K562 (cell line): Measurements from ENCODE around the gene SPATS2L. TPM values are rescaled to one million over a fixed set of nuclear protein-coding genes. Genes with fewer than 3 reads are reported as not detected.

Source experiments
- ATAC-seq: fragments of 200-7000 bp; cut with Tn5 transposase; 3 replicates; pipeline ENCODE4 v1.9.1; 2020; ENCODE audit warnings: moderate library complexity
- BruUV-seq: library from RNA; stranded (reverse); fragments of 400-500 nt; replicated peaks from 2 replicates; lab custom pipeline; 2021; lab: Mats Ljungman, UMichigan
- CTCF ChIA-PET: fragments of 300-600 bp; formaldehyde crosslinking; extraction: SDS; loops from one replicate; lab custom pipeline; 2021; ENCODE audit warnings: low intra/inter-chr PET ratio; lab: Yijun Ruan, JAX
- POLR2A ChIA-PET: fragments of 300-600, 350-650 bp; sonication (Branson Sonifier 250); formaldehyde crosslinking; extraction: SDS; loops from one replicate; lab custom pipeline; 2021; ENCODE audit warnings: antibody characterized with exemption, inconsistent platforms; lab: Yijun Ruan, JAX
- DNase-seq, 4 experiments: peaks; one replicate each; pipeline versions ENCODE4 v3.0.0 to v3.0.0-alpha.2; 2011 to 2018; ENCODE audit warnings: low spot score in 3 of 4, mixed read lengths in 3 of 4; ENCODE audit errors: extremely low read depth in 1 of 4
- FAIRE-seq: peaks from 2 replicates; lab custom pipeline; 2011; peaks lifted over from hg19 to GRCh38; lab: Jason Lieb, UNC
- H2AFZ ChIP-seq: 2 replicates; pipeline ENCODE4 v1.6.0; 2011; ENCODE audit warnings: low read depth, low read length, control low read depth, inconsistent platforms
- H3K27ac ChIP-seq: fragments of 200-600 bp; 3 replicates; pipeline ENCODE4 v1.8.0; 2011; ENCODE audit warnings: low read depth, mild to moderate bottlenecking, control low read depth, inconsistent platforms, low read length, moderate library complexity, mixed read lengths; ENCODE audit errors: extremely low read depth
- H3K27me3 ChIP-seq, 2 experiments: fragments of 300-600 bp in 1 of 2; 2 replicates in 1 of 2; 3 replicates in 1 of 2; pipeline versions ENCODE4 v1.6.0 to v1.8.0; 2011; ENCODE audit warnings: inconsistent platforms in 2 of 2, low read length in 2 of 2, mild to moderate bottlenecking in 1 of 2, mixed read lengths in 1 of 2, moderate library complexity in 1 of 2; ENCODE audit not compliant: control insufficient read depth in 2 of 2, insufficient read depth in 2 of 2
- H3K36me3 ChIP-seq: fragments of 300-600 bp; 3 replicates; pipeline ENCODE4 v1.8.0; 2011; ENCODE audit warnings: mild to moderate bottlenecking, low read length, inconsistent platforms; ENCODE audit not compliant: control insufficient read depth, insufficient read depth
- H3K4me1 ChIP-seq, 2 experiments: fragments of 200-600 bp in 1 of 2; replicated peaks in 1 of 2; 2 replicates in 1 of 2; 3 replicates in 1 of 2; pipeline versions ENCODE4 v1.5.1 to v1.8.0; 2011; ENCODE audit warnings: inconsistent platforms in 2 of 2, low read length in 2 of 2, mild to moderate bottlenecking in 1 of 2, mixed read lengths in 1 of 2, moderate library complexity in 1 of 2; ENCODE audit not compliant: control insufficient read depth in 2 of 2, insufficient read depth in 2 of 2
- H3K4me2 ChIP-seq: 2 replicates; pipeline ENCODE4 v1.6.1; 2011; ENCODE audit warnings: low read length, control low read depth, inconsistent platforms, mixed read lengths; ENCODE audit not compliant: insufficient read depth
- H3K4me3 ChIP-seq: fragments of 200-600 bp; sonication (generic), shearing (Covaris generic); 2 replicates; pipeline ENCODE4 v1.5.1; 2016; ENCODE audit warnings: control low read depth, inconsistent platforms
- H3K79me2 ChIP-seq: fragments of 200-600 bp; 3 replicates; pipeline ENCODE4 v1.8.0; 2011; ENCODE audit warnings: low read length, inconsistent platforms; ENCODE audit not compliant: control insufficient read depth, insufficient read depth
- H3K9ac ChIP-seq, 2 experiments: 2 replicates each; pipeline versions ENCODE4 v1.6.0 to v1.6.1; 2011; ENCODE audit warnings: low read depth in 2 of 2, low read length in 2 of 2, control low read depth in 1 of 2, inconsistent platforms in 1 of 2, mild to moderate bottlenecking in 1 of 2, mixed read lengths in 1 of 2; ENCODE audit not compliant: insufficient read depth in 1 of 2
- H3K9me1 ChIP-seq: one replicate; pipeline ENCODE4 v1.6.0; 2011; ENCODE audit warnings: inconsistent platforms, mild to moderate bottlenecking, low read length, moderate library complexity; ENCODE audit not compliant: control insufficient read depth, insufficient read depth
- H3K9me3 ChIP-seq: replicated peaks from 2 replicates; pipeline ENCODE4 v1.5.1; 2011; ENCODE audit warnings: low read depth, low read length, inconsistent platforms; ENCODE audit not compliant: control insufficient read depth, insufficient read depth
- H4K20me1 ChIP-seq: replicated peaks from 2 replicates; pipeline ENCODE4 v1.6.1; 2011; ENCODE audit warnings: low read length, inconsistent platforms, mixed read lengths; ENCODE audit not compliant: control insufficient read depth, insufficient read depth
- BACH1 ChIP-seq: fragments of 200-800 bp; sonication (Bioruptor generic); IDR thresholded peaks from 2 replicates; pipeline ENCODE4 v1.6.1; 2016; ENCODE audit warnings: missing genetic modification characterization, missing compliant biosample characterization
- ELF2 ChIP-seq: fragments of 250-450 bp; sonication (Bioruptor Pico); IDR thresholded peaks from 2 replicates; pipeline ENCODE4 v1.5.0; 2021; ENCODE audit warnings: mild to moderate bottlenecking
- FOXM1 ChIP-seq, 2 experiments: fragments of 450-650 bp in 1 of 2; sonication (generic) in 1 of 2; formaldehyde crosslinking in 1 of 2; IDR thresholded peaks; 2 replicates each; pipeline versions ENCODE4 v1.6.1 to v1.9.0; 2017 to 2022; ENCODE audit warnings: low read depth in 2 of 2, mild to moderate bottlenecking in 2 of 2, missing genetic modification reagents in 1 of 2, moderate library complexity in 1 of 2
- HDAC8 ChIP-seq: fragments of 450-650 bp; IDR thresholded peaks from 2 replicates; pipeline ENCODE4 v1.6.1; 2016; ENCODE audit warnings: mild to moderate bottlenecking, missing genetic modification characterization, moderate library complexity, missing compliant biosample characterization
- NBN ChIP-seq: fragments of 450-650 bp; IDR thresholded peaks from 2 replicates; pipeline ENCODE4 v1.6.1; 2016; ENCODE audit warnings: low read depth, mild to moderate bottlenecking
- NCOR1 ChIP-seq: fragments of 450-650 bp; IDR thresholded peaks from 2 replicates; pipeline ENCODE4 v1.6.1; 2016; ENCODE audit warnings: mild to moderate bottlenecking, moderate library complexity
- POLR2H ChIP-seq: IDR thresholded peaks from 2 replicates; pipeline ENCODE4 v1.6.1; 2016; ENCODE audit warnings: missing genetic modification characterization, low read depth, mild to moderate bottlenecking, control low read depth, missing compliant biosample characterization, moderate library complexity
- PPARD ChIP-seq: fragments of 250-450 bp; sonication (Bioruptor Pico); IDR thresholded peaks from 2 replicates; pipeline ENCODE4 v1.8.0; 2022; ENCODE audit warnings: inconsistent platforms, mild to moderate bottlenecking, moderate library complexity
- STAT5A ChIP-seq: IDR thresholded peaks from 2 replicates; pipeline ENCODE4 v1.6.1; 2012; ENCODE audit warnings: low read length, inconsistent platforms, borderline replicate concordance
- TBP ChIP-seq: optimal IDR thresholded peaks from 2 replicates; pipeline ENCODE3; 2011; ENCODE audit warnings: low read depth, low read length, improper control_type of control experiment
- ZNF232 ChIP-seq: sonication (generic); formaldehyde crosslinking; IDR thresholded peaks from 2 replicates; pipeline ENCODE4 v1.8.0; 2022; ENCODE audit warnings: mild to moderate bottlenecking, missing genetic modification reagents
- WGBS: fragments of 100-300 bp; shearing (Covaris generic); methylation state at CpG from one replicate; pipeline ENCODE4 v1.1.6; 2016; ENCODE audit warnings: low coverage, mixed read lengths; ENCODE audit not compliant: insufficient coverage; ENCODE audit errors: missing lambda C conversion rate; 5-methylcytosine and 5-hydroxymethylcytosine counted together
- in situ Hi-C: fragments of 300-500 bp; cut with MboI; formaldehyde crosslinking; loops from 4 replicates; pipeline ENCODE4 v1.15.0; 2018; ENCODE audit warnings: inconsistent platforms, mixed read lengths
- intact Hi-C: fragments of 100-400 bp; cut with micrococcal nuclease; formaldehyde crosslinking; loops from 2 replicates; pipeline ENCODE4 v1.14.2; 2022
- polyA plus RNA-seq, 8 experiments: library from polyadenylated mRNA; depleted of rRNA in 4 of 8; stranded (reverse) in 5 of 8; unstranded in 3 of 8; fragments of >200 nt; fragmentation: Nextera tagmentation in 2 of 8; fragmentation: Illumina TruSeq in 1 of 8; extraction: Ambion mirVana in 2 of 8; extraction: Trizol in 1 of 8; gene quantifications; 2 replicates each; pipeline versions ENCODE4 v1.2.1 to v1.2.3, GENCODE V29; 2011 to 2014; ENCODE audit warnings: inconsistent platforms in 1 of 8, missing spikeins in 1 of 8
- total RNA-seq, 7 experiments: library from RNA; depleted of rRNA in 6 of 7; stranded (reverse); fragments of >200 nt in 6 of 7; fragmentation: Illumina TruSeq in 2 of 7; extraction: Trizol in 2 of 7; gene quantifications; 2 replicates each; pipeline versions ENCODE4 v1.2.1 to v1.2.3, GENCODE V29; 2011 to 2021; ENCODE audit warnings: low replicate concordance in 1 of 7

The SPATS2L gene
- total and polyA plus RNA-seq, 9 of the 15 experiments (the other 6 are each of a cell fraction or from before 2014, with no cell fraction given) = 11.3 to 41.5 (median 24.9) TPM

DNA sequence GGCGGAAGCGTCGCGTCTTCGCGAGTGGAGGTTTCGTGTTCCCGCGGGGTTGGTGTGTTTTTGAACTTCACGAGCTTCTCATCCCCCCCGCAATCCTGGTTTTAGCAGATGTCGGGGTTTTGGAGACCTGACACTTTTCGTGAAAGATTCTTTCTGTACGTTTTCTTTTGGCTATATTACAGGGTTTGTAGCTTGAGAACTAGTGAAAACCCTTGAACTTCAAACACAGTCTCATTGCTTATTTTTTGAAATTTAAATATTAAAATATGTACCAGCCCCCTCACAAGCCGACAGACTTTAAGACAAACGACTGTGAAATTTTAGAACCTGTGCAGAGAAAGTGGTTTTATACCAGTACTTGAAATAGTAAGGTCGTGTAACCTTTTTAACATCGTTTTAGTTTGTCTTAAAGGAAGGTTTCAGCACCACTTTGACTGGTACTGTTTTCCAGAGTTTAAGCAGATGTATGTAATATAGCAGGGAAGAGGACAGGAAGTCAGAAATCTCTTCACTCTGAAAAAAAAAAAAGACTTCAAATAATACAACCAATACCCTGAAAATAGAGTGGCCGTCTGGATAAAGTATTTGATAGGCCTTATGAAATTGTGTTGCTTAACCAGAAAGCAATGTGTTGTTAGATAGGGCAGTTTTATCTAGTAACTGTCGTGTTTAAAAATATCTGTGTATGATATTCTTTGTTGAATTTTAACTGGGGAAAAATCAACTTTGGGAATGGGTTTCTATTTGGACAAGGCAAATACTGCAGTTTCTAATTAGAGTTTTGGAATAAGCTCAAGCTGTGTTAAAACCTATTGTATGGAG is 1.4 kb downstream of the SPATS2L start:
- peaks cover 8% of the 10 kb centered on the region; the same call in 1 of the 3 replicates for H3K79me2 ChIP-seq
- H3K36me3 ChIP-seq = no peaks in the 10 kb centered on the region
- CTCF ChIA-PET = no interaction called here
- WGBS = 4% methylated on average over 19 of the region's 20 CpGs
- H3K9ac ChIP-seq = peak overlapping the region; percentile 54 to 91; a peak in 3 of 4 replicates
- no peak overlapping the region for H3K27ac ChIP-seq
- FAIRE-seq = no peak
- H3K9me3 ChIP-seq = no peaks in the 10 kb centered on the region
- intact Hi-C loops = loop anchor here (5.0 to 10.0 kb wide), 3 partner anchors 133 to 321 kb away; no protein-coding TSS in a partner anchor
- peak overlapping the region; percentile 89 for H3K4me2 ChIP-seq
- H3K9me1 ChIP-seq = no peaks in the 10 kb centered on the region
- TF ChIP-seq POLR2H (tag) = no peak
- no peak for TF ChIP-seq ZNF232 (CRISPR knock-in tag)
- TF ChIP-seq NCOR1 = no peak
- no peak for TF ChIP-seq BACH1 (tag)
- TF ChIP-seq HDAC8 (tag) = no peak
- no peak for TF ChIP-seq STAT5A
- no peak for TF ChIP-seq TBP
- TF ChIP-seq NBN = no peak
- TF ChIP-seq ELF2 = no peak
- TF ChIP-seq FOXM1 (IDR thresholded peaks at IDR 0.05; ENCODE audit: low read depth) = no peak
- no peak for TF ChIP-seq FOXM1 (CRISPR knock-in tag; IDR thresholded peaks at IDR 0.05; ENCODE audit: low read depth)
- TF ChIP-seq PPARD = no peak
- peaks cover 0 to 8% of the 10 kb centered on the region in 2 experiments; a peak in 3 of 5 replicates for H3K4me1 ChIP-seq
- H4K20me1 ChIP-seq = no peaks in the 10 kb centered on the region
- ATAC-seq = no peak
- no peaks in the 10 kb centered on the region for H3K27me3 ChIP-seq
- in situ Hi-C loops = no loop called here
- H3K4me3 ChIP-seq = peak overlapping the region; percentile 65
- POLR2A ChIA-PET = interaction anchor here (0.7 kb wide), 1 partner anchor 385 kb away, joined by 3 read pairs; no protein-coding TSS in a partner anchor
- no peak for DNase-seq
- peak overlapping the region; percentile 76 for H2AFZ ChIP-seq
- BruUV-seq = TSS peak; percentile 47
